ENCODE results near the gene SYTL1. TPM values are rescaled to one million over a fixed set of nuclear protein-coding genes. Genes with fewer than 3 reads are reported as not detected.

SYTL1 gene
- total and polyA plus RNA-seq, 9 of the 15 experiments (the other 6 are each of a cell fraction or from before 2014, with no cell fraction given): 0.04 to 9.3 (median 1.7) TPM

GRCh38 chr1:27321813-27322568 lies 19.8 kb upstream of the SYTL1 start, which contains the start of gene TMEM222 (continued):
- TF ChIP-seq, protein P1, sequence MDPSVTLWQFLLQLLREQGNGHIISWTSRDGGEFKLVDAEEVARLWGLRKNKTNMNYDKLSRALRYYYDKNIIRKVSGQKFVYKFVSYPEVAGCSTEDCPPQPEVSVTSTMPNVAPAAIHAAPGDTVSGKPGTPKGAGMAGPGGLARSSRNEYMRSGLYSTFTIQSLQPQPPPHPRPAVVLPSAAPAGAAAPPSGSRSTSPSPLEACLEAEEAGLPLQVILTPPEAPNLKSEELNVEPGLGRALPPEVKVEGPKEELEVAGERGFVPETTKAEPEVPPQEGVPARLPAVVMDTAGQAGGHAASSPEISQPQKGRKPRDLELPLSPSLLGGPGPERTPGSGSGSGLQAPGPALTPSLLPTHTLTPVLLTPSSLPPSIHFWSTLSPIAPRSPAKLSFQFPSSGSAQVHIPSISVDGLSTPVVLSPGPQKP (CRISPR knock-in tag; IDR thresholded peaks at IDR 0.05): no peak
- TF ChIP-seq PURB (CRISPR knock-in tag; IDR thresholded peaks at IDR 0.05; ENCODE audit: low read depth): no peak
- TF ChIP-seq SOX6 (IDR thresholded peaks at IDR 0.05): peak; percentile 73
- TF ChIP-seq MXI1 (IDR thresholded peaks at IDR 0.05; ENCODE audit: low read depth, low read length): peak; percentile 87
- TF ChIP-seq SIX5 (IDR thresholded peaks at IDR 0.05; ENCODE audit: borderline replicate concordance in 1 of 2, insufficient read depth in 1 of 2, low read depth in 1 of 2, low read length in 2 of 2): peak; percentile 58 to 60; a peak in 3 of 4 replicates
- TF ChIP-seq, protein P2, sequence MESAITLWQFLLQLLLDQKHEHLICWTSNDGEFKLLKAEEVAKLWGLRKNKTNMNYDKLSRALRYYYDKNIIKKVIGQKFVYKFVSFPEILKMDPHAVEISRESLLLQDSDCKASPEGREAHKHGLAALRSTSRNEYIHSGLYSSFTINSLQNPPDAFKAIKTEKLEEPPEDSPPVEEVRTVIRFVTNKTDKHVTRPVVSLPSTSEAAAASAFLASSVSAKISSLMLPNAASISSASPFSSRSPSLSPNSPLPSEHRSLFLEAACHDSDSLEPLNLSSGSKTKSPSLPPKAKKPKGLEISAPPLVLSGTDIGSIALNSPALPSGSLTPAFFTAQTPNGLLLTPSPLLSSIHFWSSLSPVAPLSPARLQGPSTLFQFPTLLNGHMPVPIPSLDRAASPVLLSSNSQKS (CRISPR knock-in tag; IDR thresholded peaks at IDR 0.05): no peak
- TF ChIP-seq HDGF (IDR thresholded peaks at IDR 0.05): no peak
- TF ChIP-seq, protein P3, sequence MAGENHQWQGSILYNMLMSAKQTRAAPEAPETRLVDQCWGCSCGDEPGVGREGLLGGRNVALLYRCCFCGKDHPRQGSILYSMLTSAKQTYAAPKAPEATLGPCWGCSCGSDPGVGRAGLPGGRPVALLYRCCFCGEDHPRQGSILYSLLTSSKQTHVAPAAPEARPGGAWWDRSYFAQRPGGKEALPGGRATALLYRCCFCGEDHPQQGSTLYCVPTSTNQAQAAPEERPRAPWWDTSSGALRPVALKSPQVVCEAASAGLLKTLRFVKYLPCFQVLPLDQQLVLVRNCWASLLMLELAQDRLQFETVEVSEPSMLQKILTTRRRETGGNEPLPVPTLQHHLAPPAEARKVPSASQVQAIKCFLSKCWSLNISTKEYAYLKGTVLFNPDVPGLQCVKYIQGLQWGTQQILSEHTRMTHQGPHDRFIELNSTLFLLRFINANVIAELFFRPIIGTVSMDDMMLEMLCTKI (IDR thresholded peaks at IDR 0.05; ENCODE audit: partially characterized antibody): no peak

Measured in K562 (cell line).